Measurements from ENCODE around the gene DHRS7B. TPM values are rescaled to one million over a fixed set of nuclear protein-coding genes. Genes with fewer than 3 reads are reported as not detected.

DHRS7B gene
- polyA plus RNA-seq, 1 of the 3 experiments (the other 2 are of a cell fraction): 17.8 TPM

DNA sequence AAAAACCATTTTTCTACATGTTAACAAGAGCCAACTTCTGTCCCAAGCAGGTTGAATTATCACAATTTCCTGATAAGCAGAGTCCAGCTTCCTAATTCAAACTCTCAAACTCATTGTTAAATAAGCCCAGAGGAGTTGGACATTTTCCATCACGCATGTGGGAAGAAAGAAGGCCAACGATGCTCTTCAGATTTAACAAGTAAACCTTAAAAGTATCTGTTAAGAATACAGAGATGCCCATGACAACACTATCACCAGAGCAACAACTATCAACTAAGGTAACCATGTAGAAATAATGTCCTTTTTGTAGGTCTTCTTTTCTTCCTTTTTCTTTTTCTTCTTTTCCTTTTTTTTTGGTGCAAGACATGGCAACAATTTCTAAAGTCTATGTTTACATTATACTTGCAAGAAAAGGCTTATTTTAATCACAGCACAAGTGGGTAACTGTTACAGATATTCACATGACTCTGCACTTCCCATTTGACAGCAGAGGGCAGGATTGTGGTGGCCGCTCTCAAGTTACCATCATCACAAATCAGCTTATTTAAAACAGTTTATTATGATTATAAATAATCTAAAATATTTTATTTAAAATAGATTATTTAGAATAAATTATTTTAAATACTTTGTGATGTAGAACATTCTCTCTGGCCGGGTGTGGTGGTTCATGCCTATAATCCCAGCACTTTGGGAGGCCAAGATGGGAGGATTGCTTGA, 35.7 kb upstream of the DHRS7B start:
- DNase-seq: no peak
- Histone ChIP-seq H3K4me3 (ENCODE audit: low read depth in 2 of 2, low read length in 1 of 2) (no peak overlapping the region), H3K4me1 (ENCODE audit: control insufficient read depth in 1 of 2, insufficient read depth in 2 of 2, low read depth in 1 of 2, low read length in 1 of 2) (no peaks in the 10 kb centered on the region), H3F3A (replicated peaks; ENCODE audit: insufficient read depth) (no peaks in the 10 kb centered on the region), H3K27me3 (ENCODE audit: insufficient read depth) (no peaks in the 10 kb centered on the region), H2AFZ (ENCODE audit: low read depth) (no peak overlapping the region), H3K79me2 (ENCODE audit: insufficient read depth) (no peaks in the 10 kb centered on the region), H3K27ac (ENCODE audit: low read depth in 2 of 2, low read length in 1 of 2) (no peak overlapping the region), H3K9ac (no peak overlapping the region), H3K4me2 (no peak overlapping the region), H4K20me1 (ENCODE audit: insufficient read depth) (no peaks in the 10 kb centered on the region), H3K36me3 (replicated peaks in 1 of 2; ENCODE audit: control insufficient read depth in 1 of 2, insufficient read depth in 2 of 2, low read length in 1 of 2) (no peaks in the 10 kb centered on the region), H3K9me3 (no peaks in the 10 kb centered on the region), H3K9me2 (no peaks in the 10 kb centered on the region)
- 63% methylated on average over 4 of the region's 4 CpGs for WGBS (ENCODE audit: low lambda C conversion rate)
- TF ChIP-seq JUND (IDR thresholded peaks at IDR 0.05) (no peak), SIN3A (IDR thresholded peaks at IDR 0.05; ENCODE audit: borderline replicate concordance, low read depth, low read length) (no peak), RXRA (IDR thresholded peaks at IDR 0.05; ENCODE audit: borderline replicate concordance, low read depth) (no peak)
- CTCF ChIA-PET: interaction anchor here (0.7 kb wide), 1 partner anchor 28 kb away, joined by 3 read pairs; no protein-coding TSS in a partner anchor
- POLR2A ChIA-PET: no interaction called here

DNA sequence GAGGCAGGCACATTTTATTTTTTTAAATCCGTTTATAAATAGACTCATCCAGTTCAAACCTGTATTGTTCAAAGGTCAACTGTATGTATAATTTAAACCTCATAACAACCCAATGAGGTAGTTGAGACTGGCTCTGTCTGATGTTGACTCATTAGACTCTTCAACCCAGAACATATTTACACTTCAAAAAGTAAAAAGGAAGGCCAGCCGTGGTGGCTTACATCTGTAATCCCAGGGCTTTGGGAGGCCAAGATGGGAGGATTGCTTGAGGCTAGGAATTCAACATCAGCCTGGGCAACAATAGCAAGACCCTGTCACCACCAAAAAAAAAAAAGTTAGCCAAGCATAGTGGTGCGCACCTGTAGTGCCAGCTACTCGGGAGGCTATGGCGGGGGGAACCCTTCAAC, 32.5 kb upstream of the DHRS7B start:
- Histone ChIP-seq H3K9me2 (no peaks in the 10 kb centered on the region), H2AFZ (ENCODE audit: low read depth) (no peak overlapping the region), H3K36me3 (replicated peaks in 1 of 2; ENCODE audit: control insufficient read depth in 1 of 2, insufficient read depth in 2 of 2, low read length in 1 of 2) (no peaks in the 10 kb centered on the region), H4K20me1 (ENCODE audit: insufficient read depth) (no peaks in the 10 kb centered on the region), H3K79me2 (ENCODE audit: insufficient read depth) (no peaks in the 10 kb centered on the region), H3K4me3 (ENCODE audit: low read depth in 2 of 2, low read length in 1 of 2) (no peak overlapping the region), H3K27me3 (ENCODE audit: insufficient read depth) (no peaks in the 10 kb centered on the region), H3K9me3 (no peaks in the 10 kb centered on the region), H3K4me1 (ENCODE audit: control insufficient read depth in 1 of 2, insufficient read depth in 2 of 2, low read depth in 1 of 2, low read length in 1 of 2) (peaks cover 0 to 3% of the 10 kb centered on the region in 2 experiments; a peak in 1 of 4 replicates), H3K27ac (ENCODE audit: low read depth in 2 of 2, low read length in 1 of 2) (no peak overlapping the region), H3K4me2 (no peak overlapping the region), H3K9ac (no peak overlapping the region), H3F3A (replicated peaks; ENCODE audit: insufficient read depth) (no peaks in the 10 kb centered on the region)
- TF ChIP-seq YY1 (IDR thresholded peaks at IDR 0.05; ENCODE audit: low read depth): no peak
- TF ChIP-seq, protein P1, sequence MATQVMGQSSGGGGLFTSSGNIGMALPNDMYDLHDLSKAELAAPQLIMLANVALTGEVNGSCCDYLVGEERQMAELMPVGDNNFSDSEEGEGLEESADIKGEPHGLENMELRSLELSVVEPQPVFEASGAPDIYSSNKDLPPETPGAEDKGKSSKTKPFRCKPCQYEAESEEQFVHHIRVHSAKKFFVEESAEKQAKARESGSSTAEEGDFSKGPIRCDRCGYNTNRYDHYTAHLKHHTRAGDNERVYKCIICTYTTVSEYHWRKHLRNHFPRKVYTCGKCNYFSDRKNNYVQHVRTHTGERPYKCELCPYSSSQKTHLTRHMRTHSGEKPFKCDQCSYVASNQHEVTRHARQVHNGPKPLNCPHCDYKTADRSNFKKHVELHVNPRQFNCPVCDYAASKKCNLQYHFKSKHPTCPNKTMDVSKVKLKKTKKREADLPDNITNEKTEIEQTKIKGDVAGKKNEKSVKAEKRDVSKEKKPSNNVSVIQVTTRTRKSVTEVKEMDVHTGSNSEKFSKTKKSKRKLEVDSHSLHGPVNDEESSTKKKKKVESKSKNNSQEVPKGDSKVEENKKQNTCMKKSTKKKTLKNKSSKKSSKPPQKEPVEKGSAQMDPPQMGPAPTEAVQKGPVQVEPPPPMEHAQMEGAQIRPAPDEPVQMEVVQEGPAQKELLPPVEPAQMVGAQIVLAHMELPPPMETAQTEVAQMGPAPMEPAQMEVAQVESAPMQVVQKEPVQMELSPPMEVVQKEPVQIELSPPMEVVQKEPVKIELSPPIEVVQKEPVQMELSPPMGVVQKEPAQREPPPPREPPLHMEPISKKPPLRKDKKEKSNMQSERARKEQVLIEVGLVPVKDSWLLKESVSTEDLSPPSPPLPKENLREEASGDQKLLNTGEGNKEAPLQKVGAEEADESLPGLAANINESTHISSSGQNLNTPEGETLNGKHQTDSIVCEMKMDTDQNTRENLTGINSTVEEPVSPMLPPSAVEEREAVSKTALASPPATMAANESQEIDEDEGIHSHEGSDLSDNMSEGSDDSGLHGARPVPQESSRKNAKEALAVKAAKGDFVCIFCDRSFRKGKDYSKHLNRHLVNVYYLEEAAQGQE (IDR thresholded peaks at IDR 0.05; ENCODE audit: low read depth, low read length): no peak
- TF ChIP-seq RAD21 (IDR thresholded peaks at IDR 0.05; ENCODE audit: low read length): no peak
- TF ChIP-seq TAF1 (IDR thresholded peaks at IDR 0.05; ENCODE audit: borderline replicate concordance, low read depth, low read length): no peak
- TF ChIP-seq CHD2 (IDR thresholded peaks at IDR 0.05; ENCODE audit: low read length, partially characterized antibody): no peak
- no peak for TF ChIP-seq NFIC (IDR thresholded peaks at IDR 0.05; ENCODE audit: borderline replicate concordance)
- TF ChIP-seq POLR2AphosphoS5 (IDR thresholded peaks at IDR 0.05; ENCODE audit: low read depth, low read length): no peak
- TF ChIP-seq FOXM1 (IDR thresholded peaks at IDR 0.05; ENCODE audit: low read depth): no peak
- TF ChIP-seq MXI1 (IDR thresholded peaks at IDR 0.05; ENCODE audit: low read depth, low read length): no peak
- TF ChIP-seq, protein P2, sequence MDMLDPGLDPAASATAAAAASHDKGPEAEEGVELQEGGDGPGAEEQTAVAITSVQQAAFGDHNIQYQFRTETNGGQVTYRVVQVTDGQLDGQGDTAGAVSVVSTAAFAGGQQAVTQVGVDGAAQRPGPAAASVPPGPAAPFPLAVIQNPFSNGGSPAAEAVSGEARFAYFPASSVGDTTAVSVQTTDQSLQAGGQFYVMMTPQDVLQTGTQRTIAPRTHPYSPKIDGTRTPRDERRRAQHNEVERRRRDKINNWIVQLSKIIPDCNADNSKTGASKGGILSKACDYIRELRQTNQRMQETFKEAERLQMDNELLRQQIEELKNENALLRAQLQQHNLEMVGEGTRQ (IDR thresholded peaks at IDR 0.05; ENCODE audit: borderline replicate concordance, low read depth, low read length): no peak
- no peak for TF ChIP-seq MEF2A (IDR thresholded peaks at IDR 0.05; ENCODE audit: borderline replicate concordance, low read depth)
- no peak for TF ChIP-seq RXRA (IDR thresholded peaks at IDR 0.05; ENCODE audit: borderline replicate concordance, low read depth)
- no peak for TF ChIP-seq GATA2 (CRISPR knock-in tag; IDR thresholded peaks at IDR 0.05)
- TF ChIP-seq, protein P3, sequence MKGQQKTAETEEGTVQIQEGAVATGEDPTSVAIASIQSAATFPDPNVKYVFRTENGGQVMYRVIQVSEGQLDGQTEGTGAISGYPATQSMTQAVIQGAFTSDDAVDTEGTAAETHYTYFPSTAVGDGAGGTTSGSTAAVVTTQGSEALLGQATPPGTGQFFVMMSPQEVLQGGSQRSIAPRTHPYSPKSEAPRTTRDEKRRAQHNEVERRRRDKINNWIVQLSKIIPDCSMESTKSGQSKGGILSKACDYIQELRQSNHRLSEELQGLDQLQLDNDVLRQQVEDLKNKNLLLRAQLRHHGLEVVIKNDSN (IDR thresholded peaks at IDR 0.05; ENCODE audit: borderline replicate concordance, low read depth): no peak
- TF ChIP-seq EP300 (IDR thresholded peaks at IDR 0.05; ENCODE audit: borderline replicate concordance in 1 of 2, low read depth in 1 of 2, low read length in 1 of 2): no peak
- no peak for TF ChIP-seq NRF1 (IDR thresholded peaks at IDR 0.05; ENCODE audit: low read depth, low read length)
- no peak for TF ChIP-seq GABPA (IDR thresholded peaks at IDR 0.05; ENCODE audit: low read depth)
- TF ChIP-seq, protein P4, sequence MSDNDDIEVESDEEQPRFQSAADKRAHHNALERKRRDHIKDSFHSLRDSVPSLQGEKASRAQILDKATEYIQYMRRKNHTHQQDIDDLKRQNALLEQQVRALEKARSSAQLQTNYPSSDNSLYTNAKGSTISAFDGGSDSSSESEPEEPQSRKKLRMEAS (IDR thresholded peaks at IDR 0.05; ENCODE audit: low read depth): no peak
- TF ChIP-seq RCOR1 (IDR thresholded peaks at IDR 0.05; ENCODE audit: low read length): no peak
- no peak for TF ChIP-seq SMC3 (IDR thresholded peaks at IDR 0.05; ENCODE audit: low read depth, low read length)
- DNase-seq: no peak
- WGBS (ENCODE audit: low lambda C conversion rate): 76% methylated on average over 5 of the region's 5 CpGs
- POLR2A ChIA-PET: no interaction called here
- CTCF ChIA-PET: no interaction called here

Measured in SK-N-SH (cell line).